ENCODE data around the gene SUCLG2.

GRCh38 chr3:67416703-67417102 is 237.7 kb downstream of the SUCLG2 start:
- TF ChIP-seq, protein P1, sequence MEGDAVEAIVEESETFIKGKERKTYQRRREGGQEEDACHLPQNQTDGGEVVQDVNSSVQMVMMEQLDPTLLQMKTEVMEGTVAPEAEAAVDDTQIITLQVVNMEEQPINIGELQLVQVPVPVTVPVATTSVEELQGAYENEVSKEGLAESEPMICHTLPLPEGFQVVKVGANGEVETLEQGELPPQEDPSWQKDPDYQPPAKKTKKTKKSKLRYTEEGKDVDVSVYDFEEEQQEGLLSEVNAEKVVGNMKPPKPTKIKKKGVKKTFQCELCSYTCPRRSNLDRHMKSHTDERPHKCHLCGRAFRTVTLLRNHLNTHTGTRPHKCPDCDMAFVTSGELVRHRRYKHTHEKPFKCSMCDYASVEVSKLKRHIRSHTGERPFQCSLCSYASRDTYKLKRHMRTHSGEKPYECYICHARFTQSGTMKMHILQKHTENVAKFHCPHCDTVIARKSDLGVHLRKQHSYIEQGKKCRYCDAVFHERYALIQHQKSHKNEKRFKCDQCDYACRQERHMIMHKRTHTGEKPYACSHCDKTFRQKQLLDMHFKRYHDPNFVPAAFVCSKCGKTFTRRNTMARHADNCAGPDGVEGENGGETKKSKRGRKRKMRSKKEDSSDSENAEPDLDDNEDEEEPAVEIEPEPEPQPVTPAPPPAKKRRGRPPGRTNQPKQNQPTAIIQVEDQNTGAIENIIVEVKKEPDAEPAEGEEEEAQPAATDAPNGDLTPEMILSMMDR (conservative IDR thresholded peaks at IDR 0.05 in 1 of 2, IDR thresholded peaks at IDR 0.05 in 1 of 2; ENCODE audit: extremely low read depth in 1 of 2, insufficient read depth in 1 of 2, low read depth in 1 of 2, low read length in 2 of 2) = peak in 1 of 2 donors; percentile 18
- no peak for TF ChIP-seq EZH2 (IDR thresholded peaks at IDR 0.05; ENCODE audit: borderline replicate concordance, low read length)
